HEK293 (cell line): Measurements from ENCODE around the gene LIN7A.

Experiments used
- ZNF416 ChIP-seq: fragments of 450-650 bp; formaldehyde crosslinking; IDR thresholded peaks from 2 replicates; pipeline ENCODE4 v1.5.1; 2016; ENCODE audit warnings: missing biosample characterization, missing genetic modification characterization
- TF ChIP-seq, protein P1 (sequence below): fragments of 450-650 bp; formaldehyde crosslinking; IDR thresholded peaks from 2 replicates; pipeline ENCODE4 v1.5.1; 2016; ENCODE audit warnings: missing biosample characterization, missing genetic modification characterization
- TF ChIP-seq, protein P2 (sequence below): fragments of 450-650 bp; formaldehyde crosslinking; IDR thresholded peaks from 2 replicates; pipeline ENCODE4 v1.5.1; 2016; ENCODE audit warnings: missing biosample characterization, missing genetic modification characterization

DNA sequence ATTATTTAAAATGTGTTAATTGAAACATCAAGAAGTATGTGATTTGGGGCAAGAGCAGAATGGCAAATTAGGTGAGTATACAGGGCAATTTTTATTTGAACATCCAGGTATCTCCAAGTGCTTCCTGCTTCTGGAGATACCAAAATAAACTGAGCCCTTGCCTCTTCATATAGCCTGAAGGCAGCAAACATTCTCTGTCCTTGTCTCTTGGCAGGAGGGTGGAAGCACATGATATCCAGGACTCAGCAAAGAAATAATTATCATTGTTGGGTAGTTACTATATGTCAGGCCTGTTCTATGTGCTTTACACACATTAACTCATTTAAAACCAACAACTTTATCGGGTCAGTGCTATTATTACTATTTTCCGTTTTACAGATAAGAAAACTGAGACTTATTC lies 12.5 kb downstream of the LIN7A start:
- TF ChIP-seq, protein P1, sequence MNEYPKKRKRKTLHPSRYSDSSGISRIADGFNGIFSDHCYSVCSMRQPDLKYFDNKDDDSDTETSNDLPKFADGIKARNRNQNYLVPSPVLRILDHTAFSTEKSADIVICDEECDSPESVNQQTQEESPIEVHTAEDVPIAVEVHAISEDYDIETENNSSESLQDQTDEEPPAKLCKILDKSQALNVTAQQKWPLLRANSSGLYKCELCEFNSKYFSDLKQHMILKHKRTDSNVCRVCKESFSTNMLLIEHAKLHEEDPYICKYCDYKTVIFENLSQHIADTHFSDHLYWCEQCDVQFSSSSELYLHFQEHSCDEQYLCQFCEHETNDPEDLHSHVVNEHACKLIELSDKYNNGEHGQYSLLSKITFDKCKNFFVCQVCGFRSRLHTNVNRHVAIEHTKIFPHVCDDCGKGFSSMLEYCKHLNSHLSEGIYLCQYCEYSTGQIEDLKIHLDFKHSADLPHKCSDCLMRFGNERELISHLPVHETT = no peak
- TF ChIP-seq, protein P2, sequence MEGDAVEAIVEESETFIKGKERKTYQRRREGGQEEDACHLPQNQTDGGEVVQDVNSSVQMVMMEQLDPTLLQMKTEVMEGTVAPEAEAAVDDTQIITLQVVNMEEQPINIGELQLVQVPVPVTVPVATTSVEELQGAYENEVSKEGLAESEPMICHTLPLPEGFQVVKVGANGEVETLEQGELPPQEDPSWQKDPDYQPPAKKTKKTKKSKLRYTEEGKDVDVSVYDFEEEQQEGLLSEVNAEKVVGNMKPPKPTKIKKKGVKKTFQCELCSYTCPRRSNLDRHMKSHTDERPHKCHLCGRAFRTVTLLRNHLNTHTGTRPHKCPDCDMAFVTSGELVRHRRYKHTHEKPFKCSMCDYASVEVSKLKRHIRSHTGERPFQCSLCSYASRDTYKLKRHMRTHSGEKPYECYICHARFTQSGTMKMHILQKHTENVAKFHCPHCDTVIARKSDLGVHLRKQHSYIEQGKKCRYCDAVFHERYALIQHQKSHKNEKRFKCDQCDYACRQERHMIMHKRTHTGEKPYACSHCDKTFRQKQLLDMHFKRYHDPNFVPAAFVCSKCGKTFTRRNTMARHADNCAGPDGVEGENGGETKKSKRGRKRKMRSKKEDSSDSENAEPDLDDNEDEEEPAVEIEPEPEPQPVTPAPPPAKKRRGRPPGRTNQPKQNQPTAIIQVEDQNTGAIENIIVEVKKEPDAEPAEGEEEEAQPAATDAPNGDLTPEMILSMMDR = no peak
- no peak for TF ChIP-seq ZNF416 (tag by site-specific recombination)
